OCI-LY3 (cell line): ENCODE measurements around the gene FIGLA.

Experiments
- H2AFZ ChIP-seq: fragments of 200-600, 300-600 bp; shearing (Covaris generic); 2 replicates; pipeline ENCODE4 v1.6.0; 2014; ENCODE audit warnings: antibody characterized with exemption, low read depth, low read length
- H3K27ac ChIP-seq: fragments of 200-600, 300-600 bp; sonication (generic); 2 replicates; pipeline ENCODE4 v1.5.1; 2014; ENCODE audit warnings: mild to moderate bottlenecking, low read length, moderate library complexity, mixed read lengths
- H3K27me3 ChIP-seq: fragments of 200-600, 300-600 bp; sonication (generic); 2 replicates; pipeline ENCODE4 v1.6.1; 2014; ENCODE audit warnings: low read depth, low read length, mixed read lengths
- H3K36me3 ChIP-seq: fragments of 200-600, 300-600 bp; sonication (generic); replicated peaks from 2 replicates; pipeline ENCODE3; 2014; ENCODE audit warnings: low read depth, low read length, mixed read lengths
- H3K4me1 ChIP-seq: fragments of 300-600, 200-600 bp; sonication (generic); 2 replicates; pipeline ENCODE4 v1.6.1; 2014; ENCODE audit warnings: low read length, mixed read lengths
- H3K4me2 ChIP-seq: fragments of 200-600, 300-600 bp; sonication (generic); 2 replicates; pipeline ENCODE4 v1.6.1; 2014; ENCODE audit warnings: low read length, mixed read lengths
- H3K4me3 ChIP-seq: fragments of 300-600, 200-600 bp; sonication (generic); 2 replicates; pipeline ENCODE4 v1.5.1; 2014; ENCODE audit warnings: antibody characterized with exemption, mild to moderate bottlenecking, low read length, moderate library complexity
- H3K79me2 ChIP-seq: fragments of 300-600, 200-600 bp; shearing (Covaris generic); 2 replicates; pipeline ENCODE4 v1.6.1; 2014; ENCODE audit warnings: mild to moderate bottlenecking, low read length, mixed read lengths
- H3K9ac ChIP-seq: fragments of 300-600, 200-600 bp; shearing (Covaris generic); 2 replicates; pipeline ENCODE4 v1.6.0; 2014; ENCODE audit warnings: mild to moderate bottlenecking, low read length, moderate library complexity
- H3K9me3 ChIP-seq: fragments of 200-600, 300-600 bp; shearing (Covaris generic); 2 replicates; pipeline ENCODE4 v1.6.1; 2014; ENCODE audit warnings: low read length, mixed read lengths; ENCODE audit not compliant: insufficient read depth
- H4K20me1 ChIP-seq: fragments of 200-600, 300-600 bp; sonication (generic); 2 replicates; pipeline ENCODE4 v1.6.1; 2016; ENCODE audit warnings: low read length, mixed read lengths; ENCODE audit not compliant: insufficient read depth
- EZH2phosphoT487 ChIP-seq: fragments of 200-600 bp; shearing (Covaris generic); IDR thresholded peaks from 2 replicates; pipeline ENCODE4 v1.6.1; 2018; ENCODE audit warnings: antibody characterized with exemption, mixed run types, low read depth
- TF ChIP-seq, protein P1 (sequence below): fragments of 200-600, 300-600 bp; sonication (generic); IDR thresholded peaks from 2 replicates; pipeline ENCODE4 v1.5.1; 2014; ENCODE audit warnings: antibody characterized with exemption, low read length, low read depth

FIGLA gene

DNA sequence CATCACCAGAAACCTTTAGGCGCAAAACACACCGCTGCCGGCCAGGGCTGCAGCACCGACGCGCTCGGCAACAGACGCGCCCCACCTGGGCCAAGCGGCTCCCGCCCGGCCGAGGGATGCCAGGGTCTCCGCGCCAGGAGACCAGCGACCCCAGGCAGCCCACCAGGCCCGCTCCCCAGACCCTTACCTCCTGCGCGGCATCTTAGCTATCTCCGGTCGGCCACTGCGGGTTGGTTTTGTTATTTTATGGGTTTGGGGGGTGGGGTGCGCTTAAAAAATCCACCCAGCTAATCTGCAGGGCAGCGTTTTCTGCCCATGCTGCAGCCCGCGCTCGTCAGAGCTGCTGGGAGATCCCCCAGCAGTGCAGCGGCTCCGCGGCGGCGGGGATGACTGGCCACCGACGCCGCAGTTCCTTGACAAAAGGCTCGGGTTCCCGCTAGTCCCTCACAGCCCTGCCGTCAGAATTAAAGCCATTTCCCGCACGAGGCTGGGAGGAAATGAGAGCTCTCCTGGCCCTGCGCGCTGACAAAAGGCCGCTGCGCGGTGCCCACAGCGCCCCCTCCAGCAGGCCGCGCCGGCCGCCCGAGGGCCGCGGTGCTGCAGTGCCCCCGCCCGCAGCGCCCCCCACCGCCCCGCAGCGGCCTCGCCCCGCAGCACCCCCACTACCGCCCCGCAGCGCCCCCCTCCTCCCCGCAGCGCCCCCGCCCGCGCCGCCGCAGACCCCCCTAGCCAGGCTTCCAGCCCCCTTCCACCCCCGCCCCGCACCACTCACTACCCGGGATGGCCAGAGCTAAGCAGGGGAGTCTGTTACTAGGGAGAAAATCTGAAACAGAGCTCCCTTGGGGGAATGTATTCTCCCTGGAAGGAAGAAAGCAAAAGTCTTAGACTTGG, 22.5 kb downstream of the FIGLA start, which contains the start of gene ADD2:
ADD2 (minus strand) TSS at position 502 of the 891 bp plus-strand sequence. CDS start 61,792 bp downstream, outside the sequence.
- peaks cover 11% of the 10 kb centered on the region for H3K4me1 ChIP-seq
- H2AFZ ChIP-seq: no peak within 1 kb of the TSS
- no peaks in the 10 kb centered on the region for H3K36me3 ChIP-seq
- H3K9ac ChIP-seq: no peak within 1 kb of the TSS
- no peaks in the 10 kb centered on the region for H4K20me1 ChIP-seq
- TF ChIP-seq, protein P1, sequence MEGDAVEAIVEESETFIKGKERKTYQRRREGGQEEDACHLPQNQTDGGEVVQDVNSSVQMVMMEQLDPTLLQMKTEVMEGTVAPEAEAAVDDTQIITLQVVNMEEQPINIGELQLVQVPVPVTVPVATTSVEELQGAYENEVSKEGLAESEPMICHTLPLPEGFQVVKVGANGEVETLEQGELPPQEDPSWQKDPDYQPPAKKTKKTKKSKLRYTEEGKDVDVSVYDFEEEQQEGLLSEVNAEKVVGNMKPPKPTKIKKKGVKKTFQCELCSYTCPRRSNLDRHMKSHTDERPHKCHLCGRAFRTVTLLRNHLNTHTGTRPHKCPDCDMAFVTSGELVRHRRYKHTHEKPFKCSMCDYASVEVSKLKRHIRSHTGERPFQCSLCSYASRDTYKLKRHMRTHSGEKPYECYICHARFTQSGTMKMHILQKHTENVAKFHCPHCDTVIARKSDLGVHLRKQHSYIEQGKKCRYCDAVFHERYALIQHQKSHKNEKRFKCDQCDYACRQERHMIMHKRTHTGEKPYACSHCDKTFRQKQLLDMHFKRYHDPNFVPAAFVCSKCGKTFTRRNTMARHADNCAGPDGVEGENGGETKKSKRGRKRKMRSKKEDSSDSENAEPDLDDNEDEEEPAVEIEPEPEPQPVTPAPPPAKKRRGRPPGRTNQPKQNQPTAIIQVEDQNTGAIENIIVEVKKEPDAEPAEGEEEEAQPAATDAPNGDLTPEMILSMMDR: no peak
- no peak for TF ChIP-seq EZH2phosphoT487
- H3K4me3 ChIP-seq: no peak within 1 kb of the TSS
- no peaks in the 10 kb centered on the region for H3K9me3 ChIP-seq
- H3K27ac ChIP-seq: no peak within 1 kb of the TSS
- no peaks in the 10 kb centered on the region for H3K79me2 ChIP-seq
- H3K4me2 ChIP-seq: no peak within 1 kb of the TSS
- peaks cover 11% of the 10 kb centered on the region for H3K27me3 ChIP-seq

DNA sequence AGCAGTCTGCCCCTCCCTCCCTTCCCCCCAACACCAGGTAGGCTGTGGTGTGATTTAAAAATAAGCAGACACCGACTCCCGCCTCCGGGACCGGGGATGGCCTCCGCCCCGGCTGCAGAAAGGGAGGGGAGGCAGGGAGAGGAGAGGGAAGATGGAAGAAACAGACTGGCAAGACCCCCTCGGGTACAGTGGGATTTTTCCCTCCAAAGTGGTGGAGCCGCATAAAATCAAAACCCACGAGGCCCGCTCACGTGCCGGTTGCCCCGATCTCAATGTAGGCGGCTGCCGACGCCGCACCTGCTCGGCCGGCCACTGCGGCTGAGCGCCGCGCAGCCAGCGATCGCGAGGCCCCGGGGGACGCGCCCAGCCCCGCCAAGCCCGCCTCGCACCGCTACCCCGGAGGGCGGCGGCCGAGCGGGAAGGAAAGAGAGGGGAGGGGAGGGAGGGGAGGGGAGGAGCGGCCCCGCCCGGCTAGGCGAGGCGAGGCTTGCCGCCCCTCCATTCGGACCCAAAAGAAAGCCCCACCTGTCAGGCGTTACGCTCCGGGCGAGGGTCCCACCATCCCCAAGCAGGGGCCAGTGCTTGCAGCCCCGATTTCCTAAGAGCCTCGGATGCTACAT, 23.3 kb downstream of the FIGLA start:
- TF ChIP-seq, protein P1: no peak
- TF ChIP-seq EZH2phosphoT487: no peak
- Histone ChIP-seq H3K4me1 (peaks cover 11% of the 10 kb centered on the region), H3K79me2 (no peaks in the 10 kb centered on the region), H3K9me3 (no peaks in the 10 kb centered on the region), H2AFZ (no peak overlapping the region), H3K9ac (no peak overlapping the region), H3K27me3 (peaks cover 5% of the 10 kb centered on the region; the same call in 1 of the 2 replicates), H3K4me2 (no peak overlapping the region), H4K20me1 (no peaks in the 10 kb centered on the region), H3K4me3 (no peak overlapping the region), H3K36me3 (no peaks in the 10 kb centered on the region), H3K27ac (no peak overlapping the region)

- peaks cover 3% of the 10 kb centered on the region; the same call in 1 of the 2 replicates for H3K27me3 ChIP-seq
- TF ChIP-seq EZH2phosphoT487: no peak
- no peaks in the 10 kb centered on the region for H4K20me1 ChIP-seq
- peaks cover 7% of the 10 kb centered on the region for H3K4me1 ChIP-seq
- H3K79me2 ChIP-seq: no peaks in the 10 kb centered on the region
- H3K9me3 ChIP-seq: no peaks in the 10 kb centered on the region
- no peak overlapping the region for H3K4me2 ChIP-seq
- H3K9ac ChIP-seq: no peak overlapping the region
- H3K4me3 ChIP-seq: no peak overlapping the region
- no peaks in the 10 kb centered on the region for H3K36me3 ChIP-seq
- no peak overlapping the region for H3K27ac ChIP-seq
- no peak overlapping the region for H2AFZ ChIP-seq
These were observed 23.9 kb downstream of the FIGLA start for GRCh38 chr2:70766357-70767078.

- no peak overlapping the region for H3K4me3 ChIP-seq
- no peak overlapping the region for H3K4me2 ChIP-seq
These were observed 24.9 kb downstream of the FIGLA start for GRCh38 chr2:70765507-70765906.

More at GRCh38 chr2:70765507-70765906, 24.9 kb downstream of the FIGLA start:
- Histone ChIP-seq H2AFZ (no peak overlapping the region), H3K27ac (no peak overlapping the region), H3K4me1 (no peaks in the 10 kb centered on the region), H4K20me1 (no peaks in the 10 kb centered on the region), H3K27me3 (peaks cover 3% of the 10 kb centered on the region; the same call in 1 of the 2 replicates), H3K9me3 (no peaks in the 10 kb centered on the region), H3K9ac (no peak overlapping the region), H3K36me3 (no peaks in the 10 kb centered on the region), H3K79me2 (no peaks in the 10 kb centered on the region)
- TF ChIP-seq, protein P1: no peak
- no peak for TF ChIP-seq EZH2phosphoT487
